ENCODE results near the gene CPEB3. TPM values are rescaled to one million over a fixed set of nuclear protein-coding genes. Genes with fewer than 3 reads are reported as not detected.

Gene CPEB3
- total and polyA plus RNA-seq, 4 donors: 2.1 to 8.4 (median 5.1) TPM

- no peaks in the 10 kb centered on the region for H3K4me1 ChIP-seq (ENCODE audit: control insufficient read depth in 4 of 4, insufficient read depth in 4 of 4, low read length in 3 of 4)
- TF ChIP-seq ATF3 (IDR thresholded peaks at IDR 0.05) (no peak), NR2F2 (IDR thresholded peaks at IDR 0.05) (no peak), JUND (IDR thresholded peaks at IDR 0.05) (no peak), YY1 (IDR thresholded peaks at IDR 0.05) (no peak), ZBTB33 (IDR thresholded peaks at IDR 0.05) (no peak), SP1 (IDR thresholded peaks at IDR 0.05) (no peak), MAX (IDR thresholded peaks at IDR 0.05) (no peak), RAD21 (IDR thresholded peaks at IDR 0.05) (no peak), HNF4G (IDR thresholded peaks at IDR 0.05) (no peak), HNF4A (conservative IDR thresholded peaks at IDR 0.05) (no peak), FOXA2 (IDR thresholded peaks at IDR 0.05) (no peak), CTCF (IDR thresholded peaks at IDR 0.05; ENCODE audit: low read depth, low read length, missing input control) (no peak), TAF1 (conservative IDR thresholded peaks at IDR 0.05) (no peak), RXRA (IDR thresholded peaks at IDR 0.05) (no peak)
- no peak overlapping the region for H3K27ac ChIP-seq (ENCODE audit: low read depth in 1 of 2, low read length in 2 of 2)
- no peak for DNase-seq (ENCODE audit: low spot score)
- H3K36me3 ChIP-seq (ENCODE audit: control insufficient read depth in 4 of 4, insufficient read depth in 3 of 4, low read depth in 1 of 4, low read length in 3 of 4): peaks cover 0 to 15% (median 3%) of the 10 kb centered on the region in 4 donors
- no peaks in the 10 kb centered on the region for H3K9me3 ChIP-seq (ENCODE audit: control insufficient read depth in 4 of 4, low read length in 3 of 4)
- no peaks in the 10 kb centered on the region for H3K27me3 ChIP-seq (ENCODE audit: control insufficient read depth in 4 of 4, insufficient read depth in 4 of 4, low read length in 3 of 4)
- 96% methylated on average over 2 of the region's 2 CpGs for WGBS
- H3K9ac ChIP-seq (ENCODE audit: low read depth in 1 of 2, low read length in 2 of 2): no peak overlapping the region
- no peak overlapping the region for H3K4me3 ChIP-seq (ENCODE audit: low read depth in 1 of 3, low read length in 3 of 3)
Measured at GRCh38 chr10:92316610-92317009, 25.7 kb upstream of the CPEB3 start.

GRCh38 chr10:92313750-92314149 lies 22.9 kb upstream of the CPEB3 start:
- peaks cover 0 to 9% (median 3%) of the 10 kb centered on the region in 4 donors for H3K36me3 ChIP-seq (ENCODE audit: control insufficient read depth in 4 of 4, insufficient read depth in 3 of 4, low read depth in 1 of 4, low read length in 3 of 4)
- 97% methylated on average over 3 of the region's 3 CpGs for WGBS
- no peak overlapping the region for H3K9ac ChIP-seq (ENCODE audit: low read depth in 1 of 2, low read length in 2 of 2)
- no peak for DNase-seq (ENCODE audit: low spot score)
- TF ChIP-seq GABPA (IDR thresholded peaks at IDR 0.05 in 1 of 2, conservative IDR thresholded peaks at IDR 0.05 in 1 of 2) (no peak), RAD21 (IDR thresholded peaks at IDR 0.05) (no peak), HNF4A (conservative IDR thresholded peaks at IDR 0.05) (no peak), CTCF (IDR thresholded peaks at IDR 0.05; ENCODE audit: low read depth, low read length, missing input control) (no peak), TAF1 (conservative IDR thresholded peaks at IDR 0.05) (no peak), REST (IDR thresholded peaks at IDR 0.05) (no peak), EGR1 (IDR thresholded peaks at IDR 0.05; ENCODE audit: low read depth in 2 of 2) (no peak), YY1 (IDR thresholded peaks at IDR 0.05) (no peak), FOXA1 (IDR thresholded peaks at IDR 0.05) (no peak), SP1 (IDR thresholded peaks at IDR 0.05) (no peak), ZBTB33 (IDR thresholded peaks at IDR 0.05) (no peak), FOXA2 (IDR thresholded peaks at IDR 0.05) (no peak), MAX (IDR thresholded peaks at IDR 0.05) (no peak)
- H3K9me3 ChIP-seq (ENCODE audit: control insufficient read depth in 4 of 4, low read length in 3 of 4): no peaks in the 10 kb centered on the region
- no peaks in the 10 kb centered on the region for H3K27me3 ChIP-seq (ENCODE audit: control insufficient read depth in 4 of 4, insufficient read depth in 4 of 4, low read length in 3 of 4)
- H3K4me3 ChIP-seq (ENCODE audit: low read depth in 1 of 3, low read length in 3 of 3): no peak overlapping the region
- no peaks in the 10 kb centered on the region for H3K4me1 ChIP-seq (ENCODE audit: control insufficient read depth in 4 of 4, insufficient read depth in 4 of 4, low read length in 3 of 4)
- H3K27ac ChIP-seq (ENCODE audit: low read depth in 1 of 2, low read length in 2 of 2): no peak overlapping the region

Data from liver (tissue), 9 donors.